Stomach (tissue), 4 donors: ENCODE measurements around the gene CFAP57.

Source experiments
- EP300 ChIP-seq: sonication (generic); formaldehyde crosslinking; IDR thresholded peaks from one replicate; pipeline ENCODE4 v1.6.1; 2017; ENCODE audit warnings: antibody characterized with exemption
- POLR2A ChIP-seq, 4 donors: fragments of 450-650 bp; IDR thresholded peaks; one replicate each; pipeline ENCODE4 v1.6.1; 2016; ENCODE audit warnings: antibody characterized with exemption in 4 of 4, control low read depth in 2 of 4, mild to moderate bottlenecking in 1 of 4, moderate library complexity in 1 of 4
- POLR2AphosphoS5 ChIP-seq, 3 donors: sonication (generic); formaldehyde crosslinking; IDR thresholded peaks; one replicate each; pipeline ENCODE4 v1.6.1; 2016; ENCODE audit warnings: antibody characterized with exemption in 3 of 3
- TF ChIP-seq, protein P1 (sequence below), 7 experiments: fragments of 450-650 bp in 4 of 7; fragments of 200-600 bp in 3 of 7; sonication (generic) in 3 of 7; IDR thresholded peaks; one replicate each; pipeline ENCODE4 v1.5.1; 2016 to 2019; ENCODE audit warnings: antibody characterized with exemption in 7 of 7, control low read depth in 2 of 7, mild to moderate bottlenecking in 1 of 7

DNA sequence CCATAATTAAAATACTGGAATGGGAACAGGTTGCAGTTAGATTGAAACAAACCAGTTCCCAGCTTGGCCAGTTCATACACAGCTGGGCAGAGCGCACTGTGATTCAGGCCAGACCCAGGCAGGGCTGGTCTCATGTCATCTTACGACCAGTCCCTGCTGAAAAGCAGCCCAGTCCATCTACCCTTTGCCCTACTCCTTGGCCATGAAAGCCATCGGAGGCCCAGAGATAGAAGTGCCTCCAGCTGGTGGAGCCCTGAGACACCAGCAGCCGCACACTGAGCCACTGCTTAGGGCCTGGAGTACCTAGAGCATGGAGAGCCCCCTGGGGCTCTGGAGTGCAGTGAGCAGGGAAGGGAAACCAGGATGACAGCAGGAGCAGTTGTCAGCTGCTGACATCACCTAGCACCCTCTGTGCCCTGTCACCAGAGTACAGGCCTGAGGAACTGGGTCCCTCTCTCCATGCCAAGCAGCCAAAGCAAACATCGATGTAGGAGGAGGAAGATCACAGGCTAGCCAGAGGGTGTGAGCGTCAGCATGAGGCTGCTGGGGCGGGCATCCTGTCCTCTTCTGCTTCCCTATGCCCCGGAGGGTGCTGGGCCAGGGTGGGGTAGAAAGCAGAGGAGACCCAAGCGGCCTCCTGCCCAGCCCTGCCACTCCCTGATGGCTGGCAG lies 63.5 kb downstream of the CFAP57 start:
- TF ChIP-seq POLR2AphosphoS5 (IDR thresholded peaks at IDR 0.05) (no peak), POLR2A (IDR thresholded peaks at IDR 0.05) (no peak), EP300 (no peak)
- TF ChIP-seq, protein P1, sequence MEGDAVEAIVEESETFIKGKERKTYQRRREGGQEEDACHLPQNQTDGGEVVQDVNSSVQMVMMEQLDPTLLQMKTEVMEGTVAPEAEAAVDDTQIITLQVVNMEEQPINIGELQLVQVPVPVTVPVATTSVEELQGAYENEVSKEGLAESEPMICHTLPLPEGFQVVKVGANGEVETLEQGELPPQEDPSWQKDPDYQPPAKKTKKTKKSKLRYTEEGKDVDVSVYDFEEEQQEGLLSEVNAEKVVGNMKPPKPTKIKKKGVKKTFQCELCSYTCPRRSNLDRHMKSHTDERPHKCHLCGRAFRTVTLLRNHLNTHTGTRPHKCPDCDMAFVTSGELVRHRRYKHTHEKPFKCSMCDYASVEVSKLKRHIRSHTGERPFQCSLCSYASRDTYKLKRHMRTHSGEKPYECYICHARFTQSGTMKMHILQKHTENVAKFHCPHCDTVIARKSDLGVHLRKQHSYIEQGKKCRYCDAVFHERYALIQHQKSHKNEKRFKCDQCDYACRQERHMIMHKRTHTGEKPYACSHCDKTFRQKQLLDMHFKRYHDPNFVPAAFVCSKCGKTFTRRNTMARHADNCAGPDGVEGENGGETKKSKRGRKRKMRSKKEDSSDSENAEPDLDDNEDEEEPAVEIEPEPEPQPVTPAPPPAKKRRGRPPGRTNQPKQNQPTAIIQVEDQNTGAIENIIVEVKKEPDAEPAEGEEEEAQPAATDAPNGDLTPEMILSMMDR (IDR thresholded peaks at IDR 0.05), result no peak
